BE2C (cell line): ENCODE measurements around the gene ADK.

ENCODE experiments used
- DNase-seq: peaks from one replicate; pipeline ENCODE4 v3.0.0-alpha.2; 2020
- H3K27me3 ChIP-seq: fragments of 250-450 bp; sonication (Bioruptor Pico); 2 replicates; pipeline ENCODE4 v1.5.1; 2020; ENCODE audit warnings: mild to moderate bottlenecking
- H3K36me3 ChIP-seq: fragments of 250-450 bp; sonication (Bioruptor Pico); 2 replicates; pipeline ENCODE4 v1.5.1; 2020; ENCODE audit warnings: mild to moderate bottlenecking
- H3K4me1 ChIP-seq: fragments of 250-450 bp; sonication (Bioruptor Pico); 2 replicates; pipeline ENCODE4 v1.5.1; 2020
- H3K4me3 ChIP-seq: 2 replicates; pipeline ENCODE4 v1.5.1; 2011; ENCODE audit warnings: low read depth, low read length
- H3K9me3 ChIP-seq: fragments of 250-450 bp; sonication (Bioruptor Pico); 2 replicates; pipeline ENCODE4 v1.5.1; 2020
- CTCF ChIP-seq: IDR thresholded peaks from 2 replicates; pipeline ENCODE4 v1.5.1; 2012; ENCODE audit warnings: mild to moderate bottlenecking, low read depth, low read length

Gene ADK

DNA sequence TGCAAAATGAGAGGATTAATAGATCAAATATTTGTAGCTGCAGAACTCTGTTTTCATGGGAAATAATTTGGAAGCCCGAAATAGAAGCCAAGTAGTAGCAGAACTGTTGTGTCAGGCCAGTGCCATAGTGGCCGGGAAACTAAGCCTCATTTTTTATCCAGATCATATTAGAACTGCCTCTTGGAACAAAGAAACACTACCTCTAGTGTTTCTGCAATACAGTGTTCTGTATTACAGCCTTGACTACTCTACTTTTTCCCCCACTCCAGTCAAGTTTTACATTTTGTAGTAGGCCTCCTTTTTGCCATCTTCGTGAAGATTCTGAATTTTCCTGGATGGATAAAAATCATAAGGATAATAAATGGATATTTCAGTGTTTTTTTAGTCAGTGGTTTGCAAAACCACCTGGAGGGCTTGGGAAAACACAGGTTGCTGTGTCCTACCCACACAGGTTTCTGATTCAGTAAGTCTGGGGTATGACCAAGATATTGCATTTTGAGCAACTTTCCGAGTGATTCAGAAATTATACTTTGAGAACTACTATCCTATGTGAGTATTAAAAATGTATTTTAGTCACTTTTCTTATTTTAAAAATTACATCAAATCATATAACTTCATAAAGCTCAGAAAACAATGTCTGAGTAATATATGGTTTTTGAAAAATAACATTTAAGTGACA is 349.1 kb downstream of the ADK start:
- no peak for TF ChIP-seq CTCF
- Histone ChIP-seq H3K36me3 (no peaks in the 10 kb centered on the region), H3K27me3 (no peaks in the 10 kb centered on the region)

DNA sequence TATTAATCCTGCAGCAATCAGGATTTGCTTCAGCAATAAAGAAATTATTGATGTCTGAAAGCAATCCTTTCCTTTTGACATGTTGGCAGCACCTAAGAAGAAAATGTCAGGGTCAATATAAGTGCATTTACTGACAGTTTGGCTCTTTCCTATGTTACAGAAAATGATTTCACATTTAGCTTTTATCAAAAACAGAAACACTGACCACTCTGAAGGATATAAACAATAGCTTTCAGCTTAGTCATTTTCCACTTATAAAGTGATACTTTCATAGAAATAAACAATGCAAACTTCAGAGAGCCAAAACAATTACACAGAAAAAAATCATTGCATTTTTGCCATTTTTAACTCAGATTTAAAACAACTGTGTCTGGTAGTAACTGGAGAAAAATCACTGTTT is 349.8 kb downstream of the ADK start:
- H3K9me3 ChIP-seq = no peaks in the 10 kb centered on the region
- no peak overlapping the region for H3K4me3 ChIP-seq
- no peaks in the 10 kb centered on the region for H3K27me3 ChIP-seq
- no peaks in the 10 kb centered on the region; the same call in none of the 2 replicates for H3K4me1 ChIP-seq
- no peak for DNase-seq
- no peaks in the 10 kb centered on the region; the same call in 1 of the 2 replicates for H3K36me3 ChIP-seq
- no peak for TF ChIP-seq CTCF

More for the DNA sequence above, 349.1 kb downstream of the ADK start:
- H3K4me3 ChIP-seq = no peak overlapping the region
- no peak for DNase-seq
- no peaks in the 10 kb centered on the region for H3K9me3 ChIP-seq
- no peaks in the 10 kb centered on the region; the same call in none of the 2 replicates for H3K4me1 ChIP-seq

GRCh38 chr10:74502963-74503608 is 352.1 kb downstream of the ADK start:
- DNase-seq = no peak
- no peak for TF ChIP-seq CTCF
- no peaks in the 10 kb centered on the region for H3K27me3 ChIP-seq
- H3K4me1 ChIP-seq = no peaks in the 10 kb centered on the region; the same call in none of the 2 replicates
- no peaks in the 10 kb centered on the region; the same call in 1 of the 2 replicates for H3K36me3 ChIP-seq
- no peak overlapping the region for H3K4me3 ChIP-seq
- no peaks in the 10 kb centered on the region for H3K9me3 ChIP-seq

- H3K4me1 ChIP-seq = no peaks in the 10 kb centered on the region; the same call in 1 of the 2 replicates
These were observed 356.9 kb downstream of the ADK start for GRCh38 chr10:74507951-74508350.

DNA sequence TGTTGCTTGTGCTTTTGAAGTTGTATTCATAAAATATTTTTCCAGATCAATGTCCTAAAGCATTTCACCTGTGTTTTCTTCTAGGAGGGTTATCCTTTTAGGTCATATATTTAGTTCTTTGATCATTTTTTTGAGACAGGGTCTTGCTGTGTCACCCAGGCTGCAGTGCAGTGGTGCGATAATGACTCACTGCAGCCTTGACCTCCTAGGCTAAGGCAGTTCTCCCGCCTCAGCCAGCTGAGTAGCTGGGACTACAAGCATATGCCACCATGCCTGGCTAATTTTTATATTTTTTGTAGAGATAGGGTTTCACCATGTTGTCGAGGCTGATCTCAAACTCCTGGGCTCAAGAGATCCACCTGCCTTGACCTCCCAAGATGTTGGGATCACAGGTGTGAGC is 359.6 kb downstream of the ADK start:
- DNase-seq = no peak
- no peak for TF ChIP-seq CTCF
- no peaks in the 10 kb centered on the region; the same call in 1 of the 2 replicates for H3K36me3 ChIP-seq
- H3K9me3 ChIP-seq = no peaks in the 10 kb centered on the region; the same call in 1 of the 2 replicates
- H3K4me1 ChIP-seq = no peaks in the 10 kb centered on the region
- no peaks in the 10 kb centered on the region for H3K27me3 ChIP-seq
- H3K4me3 ChIP-seq = no peak overlapping the region

More at GRCh38 chr10:74507951-74508350, 356.9 kb downstream of the ADK start:
- no peaks in the 10 kb centered on the region; the same call in 1 of the 2 replicates for H3K36me3 ChIP-seq
- no peaks in the 10 kb centered on the region; the same call in 1 of the 2 replicates for H3K9me3 ChIP-seq
- TF ChIP-seq CTCF = no peak
- DNase-seq = no peak
- no peak overlapping the region for H3K4me3 ChIP-seq
- H3K27me3 ChIP-seq = no peaks in the 10 kb centered on the region

GRCh38 chr10:74511051-74511450 is 360.0 kb downstream of the ADK start:
- Histone ChIP-seq H3K36me3 (no peaks in the 10 kb centered on the region; the same call in 1 of the 2 replicates), H3K4me3 (no peak overlapping the region), H3K27me3 (no peaks in the 10 kb centered on the region), H3K9me3 (no peaks in the 10 kb centered on the region; the same call in 1 of the 2 replicates), H3K4me1 (no peaks in the 10 kb centered on the region)
- no peak for TF ChIP-seq CTCF
- DNase-seq = no peak
